Measurements from ENCODE around the gene RBM41. TPM values are rescaled to one million over a fixed set of nuclear protein-coding genes. Genes with fewer than 3 reads are reported as not detected.
"Not testable (repeated sequence)": the region's sequence is repeated elsewhere in the genome, so short reads cannot be mapped to it uniquely, and the experiment has no call there.

Gene RBM41
- total RNA-seq, 1 experiment from 2014 or later = 12.8 TPM

DNA sequence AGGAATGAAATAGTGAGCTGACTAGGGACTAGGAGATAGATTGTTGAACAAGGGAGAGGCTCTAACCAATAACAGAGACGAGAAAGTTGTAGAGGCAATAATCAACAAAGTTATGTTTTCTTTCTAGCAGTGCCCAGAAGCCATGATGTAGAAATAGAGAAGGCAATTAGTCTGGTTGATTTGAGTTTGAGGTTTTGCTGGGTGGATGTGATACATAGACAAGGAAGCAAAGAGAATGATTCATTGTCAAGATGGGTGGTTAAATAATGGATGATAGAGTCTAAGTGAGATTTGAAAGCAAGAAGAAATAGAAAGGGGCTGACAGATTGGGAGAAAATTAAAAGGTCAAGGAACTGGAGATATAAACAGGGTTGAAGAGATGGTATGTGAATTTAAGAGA lies 11.2 kb downstream of the RBM41 start:
- no peak overlapping the region for H2AFZ ChIP-seq (ENCODE audit: low read length)
- H3K36me3 ChIP-seq (ENCODE audit: low read depth, low read length) = peaks cover 17% of the 10 kb centered on the region
- H3F3A ChIP-seq (ENCODE audit: low read length, unreplicated experiment) = no peaks in the 10 kb centered on the region
- no peak overlapping the region for H3K27ac ChIP-seq (ENCODE audit: low read length)
- POLR2A ChIA-PET (ENCODE audit: unreplicated experiment) = no interaction called here
- no TSS peak for BruUV-seq (replicated peaks)
- no peak for DNase-seq
- H4K20me1 ChIP-seq (ENCODE audit: low read length) = no peaks in the 10 kb centered on the region
- intact Hi-C loops (cut with micrococcal nuclease) = no loop called here
- H3K27me3 ChIP-seq (ENCODE audit: low read length) = no peaks in the 10 kb centered on the region
- H3K4me2 ChIP-seq (ENCODE audit: low read length) = no peak overlapping the region
- CTCF ChIA-PET = no interaction called here
- TF ChIP-seq CTCF (conservative IDR thresholded peaks at IDR 0.05; ENCODE audit: low read depth, low read length) (no peak), EZH2 (IDR thresholded peaks at IDR 0.05; ENCODE audit: low read length, unreplicated experiment) (no peak), EZH2phosphoT487 (IDR thresholded peaks at IDR 0.05; ENCODE audit: borderline replicate concordance, low read length) (no peak)
- no peaks in the 10 kb centered on the region for H3K4me1 ChIP-seq (ENCODE audit: insufficient read depth, low read length)
- no peaks in the 10 kb centered on the region for H3K79me2 ChIP-seq (ENCODE audit: low read length)
- H3K9me3 ChIP-seq (ENCODE audit: low read length) = no peaks in the 10 kb centered on the region
- ATAC-seq = no peak
- H3K9me2 ChIP-seq (replicated peaks; ENCODE audit: low read length) = no peaks in the 10 kb centered on the region
- no peak overlapping the region for H3K4me3 ChIP-seq (ENCODE audit: low read length)
- no peak overlapping the region for H3K9ac ChIP-seq (ENCODE audit: low read length)

GRCh38 chrX:107102980-107103379 lies 15.6 kb downstream of the RBM41 start:
- H3K9me3 ChIP-seq (ENCODE audit: low read length) = no peaks in the 10 kb centered on the region
- intact Hi-C loops (cut with micrococcal nuclease) = no loop called here
- H3K4me2 ChIP-seq (ENCODE audit: low read length) = no peak overlapping the region
- no peaks in the 10 kb centered on the region for H3K27me3 ChIP-seq (ENCODE audit: low read length)
- DNase-seq (peak; percentile 10), ATAC-seq (peak; percentile 33; the same call in 1 of the 2 replicates)
- ChIA-PET POLR2A (ENCODE audit: unreplicated experiment) (no interaction called here), CTCF (interaction anchor here (0.6 kb wide), 1 partner anchor 16 kb away, joined by 3 read pairs; the partner anchor contains the start of gene RBM41)
- no peak overlapping the region for H3K27ac ChIP-seq (ENCODE audit: low read length)
- no peak overlapping the region for H3K4me3 ChIP-seq (ENCODE audit: low read length)
- BruUV-seq (replicated peaks) = no TSS peak
- no peaks in the 10 kb centered on the region for H4K20me1 ChIP-seq (ENCODE audit: low read length)
- H2AFZ ChIP-seq (ENCODE audit: low read length) = no peak overlapping the region
- H3K4me1 ChIP-seq (ENCODE audit: insufficient read depth, low read length) = no peaks in the 10 kb centered on the region
- no peaks in the 10 kb centered on the region for H3K79me2 ChIP-seq (ENCODE audit: low read length)
- H3F3A ChIP-seq (ENCODE audit: low read length, unreplicated experiment) = no peaks in the 10 kb centered on the region
- no peaks in the 10 kb centered on the region; the same call in 1 of the 2 replicates for H3K36me3 ChIP-seq (ENCODE audit: low read depth, low read length)
- H3K9me2 ChIP-seq (replicated peaks; ENCODE audit: low read length) = no peaks in the 10 kb centered on the region
- H3K9ac ChIP-seq (ENCODE audit: low read length) = no peak overlapping the region
- peak; percentile 49 for TF ChIP-seq CTCF (conservative IDR thresholded peaks at IDR 0.05; ENCODE audit: low read depth, low read length)
- no peak for TF ChIP-seq EZH2 (IDR thresholded peaks at IDR 0.05; ENCODE audit: low read length, unreplicated experiment)
- no peak for TF ChIP-seq EZH2phosphoT487 (IDR thresholded peaks at IDR 0.05; ENCODE audit: borderline replicate concordance, low read length)

GRCh38 chrX:107076158-107076557 lies 42.5 kb downstream of the RBM41 start:
- ATAC-seq (no peak), DNase-seq (no peak)
- Histone ChIP-seq H3K9me3 (ENCODE audit: low read length) (no peaks in the 10 kb centered on the region), H3K9me2 (replicated peaks; ENCODE audit: low read length) (no peaks in the 10 kb centered on the region), H2AFZ (ENCODE audit: low read length) (no peak overlapping the region), H3K27me3 (ENCODE audit: low read length) (no peaks in the 10 kb centered on the region), H3K4me2 (ENCODE audit: low read length) (no peak overlapping the region), H3K27ac (ENCODE audit: low read length) (no peak overlapping the region), H3K4me3 (ENCODE audit: low read length) (no peak overlapping the region), H4K20me1 (ENCODE audit: low read length) (no peaks in the 10 kb centered on the region), H3K9ac (ENCODE audit: low read length) (no peak overlapping the region), H3K4me1 (ENCODE audit: insufficient read depth, low read length) (no peaks in the 10 kb centered on the region), H3K36me3 (ENCODE audit: low read depth, low read length) (peaks cover 4% of the 10 kb centered on the region; the same call in 1 of the 2 replicates), H3K79me2 (ENCODE audit: low read length) (no peaks in the 10 kb centered on the region), H3F3A (ENCODE audit: low read length, unreplicated experiment) (no peaks in the 10 kb centered on the region)
- ChIA-PET POLR2A (ENCODE audit: unreplicated experiment) (no interaction called here), CTCF (interaction anchor here (0.7 kb wide), 1 partner anchor 15 kb away, joined by 3 read pairs; no protein-coding TSS in a partner anchor)
- intact Hi-C loops (cut with micrococcal nuclease) = no loop called here
- TF ChIP-seq EZH2 (IDR thresholded peaks at IDR 0.05; ENCODE audit: low read length, unreplicated experiment) (no peak), EZH2phosphoT487 (IDR thresholded peaks at IDR 0.05; ENCODE audit: borderline replicate concordance, low read length) (no peak), CTCF (conservative IDR thresholded peaks at IDR 0.05; ENCODE audit: low read depth, low read length) (no peak)
- BruUV-seq (replicated peaks) = no TSS peak

- H2AFZ ChIP-seq (ENCODE audit: low read length); BruUV-seq (replicated peaks); H3F3A ChIP-seq (ENCODE audit: low read length, unreplicated experiment); ATAC-seq; H3K9me2 ChIP-seq (replicated peaks; ENCODE audit: low read length); H3K4me1 ChIP-seq (ENCODE audit: insufficient read depth, low read length); H3K9ac ChIP-seq (ENCODE audit: low read length); H3K27ac ChIP-seq (ENCODE audit: low read length); DNase-seq; POLR2A ChIA-PET (ENCODE audit: unreplicated experiment); H3K79me2 ChIP-seq (ENCODE audit: low read length); H3K4me3 ChIP-seq (ENCODE audit: low read length); intact Hi-C loops (cut with micrococcal nuclease); H3K36me3 ChIP-seq (ENCODE audit: low read depth, low read length); H3K27me3 ChIP-seq (ENCODE audit: low read length); H3K4me2 ChIP-seq (ENCODE audit: low read length); H3K9me3 ChIP-seq (ENCODE audit: low read length); H4K20me1 ChIP-seq (ENCODE audit: low read length); CTCF ChIA-PET: not testable (repeated sequence)
Observed at GRCh38 chrX:107057731-107058130, 60.9 kb downstream of the RBM41 start.
